Glomerular endothelial cell (primary cell): Measurements from ENCODE around the gene FRMD1. TPM values are rescaled to one million over a fixed set of nuclear protein-coding genes. Genes with fewer than 3 reads are reported as not detected.
"Not testable (repeated sequence)": the region's sequence is repeated elsewhere in the genome, so short reads cannot be mapped to it uniquely, and the experiment has no call there.

Experiments
- DNase-seq: peaks from one replicate; pipeline ENCODE4 v3.0.0-alpha.2; 2011; ENCODE audit warnings: low read depth, low spot score; ENCODE audit errors: extremely low read depth
- total RNA-seq: library from RNA; depleted of rRNA; stranded (reverse); fragments of >200 nt; gene quantifications from 2 replicates; pipeline ENCODE4 v1.2.3, GENCODE V29; 2015

FRMD1 gene
- total RNA-seq, 1 donor from 2014 or later, result not detected

- DNase-seq, result no peak
Observed at GRCh38 chr6:168081858-168082546, 3.0 kb upstream of the FRMD1 start.

- no peak for DNase-seq
Observed at GRCh38 chr6:168080393-168081077, 1.5 kb upstream of the FRMD1 start.

GRCh38 chr6:168078175-168078942 is 653 bp downstream of the FRMD1 start:
- DNase-seq, result no peak

GRCh38 chr6:168077401-168077800 is 1.6 kb downstream of the FRMD1 start:
- not testable (repeated sequence) for DNase-seq

- DNase-seq, result no peak
Observed at GRCh38 chr6:168075787-168076202, 3.2 kb downstream of the FRMD1 start.

GRCh38 chr6:168075216-168075615 is 3.8 kb downstream of the FRMD1 start:
- no peak for DNase-seq

- no peak for DNase-seq
Observed at GRCh38 chr6:168073937-168074730, 4.9 kb downstream of the FRMD1 start.

GRCh38 chr6:168072730-168073129 is 6.3 kb downstream of the FRMD1 start:
- no peak for DNase-seq

GRCh38 chr6:168072261-168072660 is 6.8 kb downstream of the FRMD1 start:
- DNase-seq, result no peak

GRCh38 chr6:168071620-168072019 is 7.4 kb downstream of the FRMD1 start:
- no peak for DNase-seq

GRCh38 chr6:168070804-168071203 is 8.2 kb downstream of the FRMD1 start:
- no peak for DNase-seq

- no peak for DNase-seq
Observed at GRCh38 chr6:168067081-168067759, 11.8 kb downstream of the FRMD1 start.

- no peak for DNase-seq
Observed at GRCh38 chr6:168064226-168064807, 14.7 kb downstream of the FRMD1 start.

GRCh38 chr6:168063431-168063830 is 15.6 kb downstream of the FRMD1 start:
- no peak for DNase-seq

GRCh38 chr6:168062346-168063289 is 16.4 kb downstream of the FRMD1 start:
- DNase-seq, result no peak

- DNase-seq, result no peak
Observed at GRCh38 chr6:168061269-168062210, 17.5 kb downstream of the FRMD1 start.

GRCh38 chr6:168060521-168060931 is 18.5 kb downstream of the FRMD1 start:
- no peak for DNase-seq
